Erythroblast (primary cell): ENCODE measurements around the gene MYCBPAP.

Experiments
- GATA1 ChIP-seq: IDR thresholded peaks from 2 replicates; pipeline ENCODE4 v1.6.1; 2011; ENCODE audit warnings: low read depth, mild to moderate bottlenecking, control low read depth, low read length, moderate library complexity
- POLR2A ChIP-seq: IDR thresholded peaks from 2 replicates; pipeline ENCODE4 v1.6.1; 2011; ENCODE audit warnings: mild to moderate bottlenecking, low read length

- TF ChIP-seq POLR2A = no peak
- no peak for TF ChIP-seq GATA1
Observed at GRCh38 chr17:50556803-50557202, 48.6 kb downstream of the MYCBPAP start.
